ENCODE measurements around the gene MSL2.

Gene MSL2

GRCh38 chr3:136189859-136190617, 6.1 kb downstream of the MSL2 start:
- H3K9me3 ChIP-seq (ENCODE audit: insufficient read depth, low read length), result no peaks in the 10 kb centered on the region
- no peak for TF ChIP-seq SUZ12 (IDR thresholded peaks at IDR 0.05; ENCODE audit: extremely low read depth, insufficient read depth, insufficient read length)
- TF ChIP-seq ZNF274 (IDR thresholded peaks at IDR 0.05; ENCODE audit: low read depth, low read length), result no peak
- TF ChIP-seq YY1 (IDR thresholded peaks at IDR 0.05; ENCODE audit: insufficient read depth, insufficient read length), result no peak
- H3K36me3 ChIP-seq (ENCODE audit: insufficient read depth, insufficient read length, low read length), result peaks cover 7% of the 10 kb centered on the region
- H3K4me3 ChIP-seq (ENCODE audit: insufficient read length, low read depth), result no peak overlapping the region
- no peak for DNase-seq (ENCODE audit: low read depth, low spot score)
- H3K27me3 ChIP-seq (ENCODE audit: insufficient read depth, insufficient read length), result no peaks in the 10 kb centered on the region
- no peak overlapping the region for H3K9ac ChIP-seq (ENCODE audit: insufficient read length, low read depth)
- H3K4me1 ChIP-seq (ENCODE audit: insufficient read depth, insufficient read length), result peaks cover 2% of the 10 kb centered on the region

GRCh38 chr3:136189043-136189442, 7.1 kb downstream of the MSL2 start:
- Histone ChIP-seq H3K4me3 (ENCODE audit: insufficient read length, low read depth) (no peak overlapping the region), H3K27me3 (ENCODE audit: insufficient read depth, insufficient read length) (no peaks in the 10 kb centered on the region), H3K9ac (ENCODE audit: insufficient read length, low read depth) (no peak overlapping the region), H3K4me1 (ENCODE audit: insufficient read depth, insufficient read length) (peaks cover 2% of the 10 kb centered on the region), H3K9me3 (ENCODE audit: insufficient read depth, low read length) (no peaks in the 10 kb centered on the region), H3K36me3 (ENCODE audit: insufficient read depth, insufficient read length, low read length) (no peaks in the 10 kb centered on the region)
- no peak for DNase-seq (ENCODE audit: low read depth, low spot score)
- no peak for TF ChIP-seq SUZ12 (IDR thresholded peaks at IDR 0.05; ENCODE audit: extremely low read depth, insufficient read depth, insufficient read length)
- TF ChIP-seq ZNF274 (IDR thresholded peaks at IDR 0.05; ENCODE audit: low read depth, low read length), result no peak
- TF ChIP-seq YY1 (IDR thresholded peaks at IDR 0.05; ENCODE audit: insufficient read depth, insufficient read length), result no peak

GRCh38 chr3:136187868-136188267, 8.3 kb downstream of the MSL2 start:
- DNase-seq (ENCODE audit: low read depth, low spot score), result no peak
- TF ChIP-seq ZNF274 (IDR thresholded peaks at IDR 0.05; ENCODE audit: low read depth, low read length), result no peak
- no peak for TF ChIP-seq YY1 (IDR thresholded peaks at IDR 0.05; ENCODE audit: insufficient read depth, insufficient read length)
- no peak for TF ChIP-seq SUZ12 (IDR thresholded peaks at IDR 0.05; ENCODE audit: extremely low read depth, insufficient read depth, insufficient read length)
- Histone ChIP-seq H3K9me3 (ENCODE audit: insufficient read depth, low read length) (no peaks in the 10 kb centered on the region), H3K36me3 (ENCODE audit: insufficient read depth, insufficient read length, low read length) (no peaks in the 10 kb centered on the region), H3K4me3 (ENCODE audit: insufficient read length, low read depth) (no peak overlapping the region), H3K27me3 (ENCODE audit: insufficient read depth, insufficient read length) (no peaks in the 10 kb centered on the region), H3K4me1 (ENCODE audit: insufficient read depth, insufficient read length) (peaks cover 2% of the 10 kb centered on the region), H3K9ac (ENCODE audit: insufficient read length, low read depth) (no peak overlapping the region)

- no peak for TF ChIP-seq ZNF274 (IDR thresholded peaks at IDR 0.05; ENCODE audit: low read depth, low read length)
- no peak for TF ChIP-seq YY1 (IDR thresholded peaks at IDR 0.05; ENCODE audit: insufficient read depth, insufficient read length)
- no peak for TF ChIP-seq SUZ12 (IDR thresholded peaks at IDR 0.05; ENCODE audit: extremely low read depth, insufficient read depth, insufficient read length)
- Histone ChIP-seq H3K9me3 (ENCODE audit: insufficient read depth, low read length) (no peaks in the 10 kb centered on the region), H3K4me1 (ENCODE audit: insufficient read depth, insufficient read length) (peaks cover 2% of the 10 kb centered on the region), H3K9ac (ENCODE audit: insufficient read length, low read depth) (no peak overlapping the region), H3K36me3 (ENCODE audit: insufficient read depth, insufficient read length, low read length) (no peaks in the 10 kb centered on the region), H3K27me3 (ENCODE audit: insufficient read depth, insufficient read length) (no peaks in the 10 kb centered on the region), H3K4me3 (ENCODE audit: insufficient read length, low read depth) (no peak overlapping the region)
- no peak for DNase-seq (ENCODE audit: low read depth, low spot score)
These were observed 9.3 kb downstream of the MSL2 start for GRCh38 chr3:136186846-136187245.

GRCh38 chr3:136186344-136186743, 9.8 kb downstream of the MSL2 start:
- Histone ChIP-seq H3K4me1 (ENCODE audit: insufficient read depth, insufficient read length) (no peaks in the 10 kb centered on the region), H3K9ac (ENCODE audit: insufficient read length, low read depth) (no peak overlapping the region), H3K9me3 (ENCODE audit: insufficient read depth, low read length) (no peaks in the 10 kb centered on the region), H3K4me3 (ENCODE audit: insufficient read length, low read depth) (no peak overlapping the region), H3K27me3 (ENCODE audit: insufficient read depth, insufficient read length) (no peaks in the 10 kb centered on the region), H3K36me3 (ENCODE audit: insufficient read depth, insufficient read length, low read length) (no peaks in the 10 kb centered on the region)
- DNase-seq (ENCODE audit: low read depth, low spot score), result no peak
- no peak for TF ChIP-seq ZNF274 (IDR thresholded peaks at IDR 0.05; ENCODE audit: low read depth, low read length)
- no peak for TF ChIP-seq SUZ12 (IDR thresholded peaks at IDR 0.05; ENCODE audit: extremely low read depth, insufficient read depth, insufficient read length)
- no peak for TF ChIP-seq YY1 (IDR thresholded peaks at IDR 0.05; ENCODE audit: insufficient read depth, insufficient read length)

- Histone ChIP-seq H3K4me1 (ENCODE audit: insufficient read depth, insufficient read length) (no peaks in the 10 kb centered on the region), H3K4me3 (ENCODE audit: insufficient read length, low read depth) (no peak overlapping the region), H3K27me3 (ENCODE audit: insufficient read depth, insufficient read length) (no peaks in the 10 kb centered on the region), H3K9ac (ENCODE audit: insufficient read length, low read depth) (no peak overlapping the region), H3K9me3 (ENCODE audit: insufficient read depth, low read length) (no peaks in the 10 kb centered on the region), H3K36me3 (ENCODE audit: insufficient read depth, insufficient read length, low read length) (no peaks in the 10 kb centered on the region)
- no peak for TF ChIP-seq ZNF274 (IDR thresholded peaks at IDR 0.05; ENCODE audit: low read depth, low read length)
- no peak for TF ChIP-seq YY1 (IDR thresholded peaks at IDR 0.05; ENCODE audit: insufficient read depth, insufficient read length)
- no peak for TF ChIP-seq SUZ12 (IDR thresholded peaks at IDR 0.05; ENCODE audit: extremely low read depth, insufficient read depth, insufficient read length)
- DNase-seq (ENCODE audit: low read depth, low spot score), result no peak
These were observed 11.4 kb downstream of the MSL2 start for GRCh38 chr3:136184703-136185102.

- H3K27me3 ChIP-seq (ENCODE audit: insufficient read depth, insufficient read length), result no peaks in the 10 kb centered on the region
- TF ChIP-seq ZNF274 (IDR thresholded peaks at IDR 0.05; ENCODE audit: low read depth, low read length) (no peak), SUZ12 (IDR thresholded peaks at IDR 0.05; ENCODE audit: extremely low read depth, insufficient read depth, insufficient read length) (no peak), YY1 (IDR thresholded peaks at IDR 0.05; ENCODE audit: insufficient read depth, insufficient read length) (no peak)
- H3K9me3 ChIP-seq (ENCODE audit: insufficient read depth, low read length), result no peaks in the 10 kb centered on the region
- DNase-seq (ENCODE audit: low read depth, low spot score), result no peak
- no peak overlapping the region for H3K4me3 ChIP-seq (ENCODE audit: insufficient read length, low read depth)
- H3K36me3 ChIP-seq (ENCODE audit: insufficient read depth, insufficient read length, low read length), result no peaks in the 10 kb centered on the region
- H3K9ac ChIP-seq (ENCODE audit: insufficient read length, low read depth), result no peak overlapping the region
- no peaks in the 10 kb centered on the region for H3K4me1 ChIP-seq (ENCODE audit: insufficient read depth, insufficient read length)
These were observed 14.4 kb downstream of the MSL2 start for GRCh38 chr3:136181741-136182140.
